Astrocyte (in vitro differentiated cells and primary cell): ENCODE results near the gene AGBL4. TPM values are rescaled to one million over a fixed set of nuclear protein-coding genes. Genes with fewer than 3 reads are reported as not detected.

ENCODE experiments used
- DNase-seq: peaks from one replicate; pipeline ENCODE4 v3.0.0-alpha.2; 2010; ENCODE audit warnings: low read depth
- FAIRE-seq: peaks from 2 replicates; lab custom pipeline; 2011; peaks lifted over from hg19 to GRCh38; lab: Jason Lieb, UNC
- H2AFZ ChIP-seq: 2 replicates; pipeline ENCODE4 v1.6.0; 2012; ENCODE audit warnings: low read depth, low read length, inconsistent platforms
- H3K27ac ChIP-seq: 2 replicates; pipeline ENCODE4 v1.5.1; 2011; ENCODE audit warnings: low read depth, low read length, inconsistent platforms
- H3K27me3 ChIP-seq: 2 replicates; pipeline ENCODE4 v1.6.0; 2011; ENCODE audit warnings: low read length, inconsistent platforms; ENCODE audit not compliant: insufficient read depth
- H3K36me3 ChIP-seq: 2 replicates; pipeline ENCODE4 v1.5.1; 2011; ENCODE audit warnings: low read length, inconsistent platforms; ENCODE audit not compliant: insufficient read depth
- H3K4me1 ChIP-seq: 2 replicates; pipeline ENCODE4 v1.5.1; 2011; ENCODE audit warnings: low read length, inconsistent platforms; ENCODE audit not compliant: insufficient read depth
- H3K4me2 ChIP-seq: 2 replicates; pipeline ENCODE4 v1.6.0; 2012; ENCODE audit warnings: low read length, inconsistent platforms
- H3K4me3 ChIP-seq: 2 replicates; pipeline ENCODE4 v1.5.1; 2011; ENCODE audit warnings: low read depth, mild to moderate bottlenecking, low read length, inconsistent platforms; ENCODE audit not compliant: insufficient read depth
- H3K79me2 ChIP-seq: 2 replicates; pipeline ENCODE4 v1.6.0; 2012; ENCODE audit warnings: mild to moderate bottlenecking, low read length, inconsistent platforms; ENCODE audit not compliant: insufficient read depth
- H3K9ac ChIP-seq: 2 replicates; pipeline ENCODE4 v1.6.0; 2012; ENCODE audit warnings: mild to moderate bottlenecking, low read length, inconsistent platforms
- H3K9me3 ChIP-seq: 2 replicates; pipeline ENCODE4 v1.5.1; 2012; ENCODE audit warnings: low read depth, mild to moderate bottlenecking, low read length, inconsistent platforms; ENCODE audit not compliant: insufficient read depth
- H4K20me1 ChIP-seq: 2 replicates; pipeline ENCODE4 v1.6.0; 2012; ENCODE audit warnings: low read length, inconsistent platforms; ENCODE audit not compliant: insufficient read depth
- H3K27ac Mint-ChIP-seq: one replicate; pipeline ENCODE4 v1.8.0; 2021; ENCODE audit warnings: mild to moderate bottlenecking, mixed read lengths; ENCODE audit not compliant: unreplicated experiment
- H3K27me3 Mint-ChIP-seq: one replicate; pipeline ENCODE4 v1.8.0; 2021; ENCODE audit warnings: low read depth, mixed read lengths; ENCODE audit not compliant: unreplicated experiment
- H3K36me3 Mint-ChIP-seq: one replicate; pipeline ENCODE4 v1.8.0; 2021; ENCODE audit warnings: low read depth, mixed read lengths; ENCODE audit not compliant: unreplicated experiment
- H3K4me1 Mint-ChIP-seq: one replicate; pipeline ENCODE4 v1.8.0; 2021; ENCODE audit warnings: low read depth, mixed read lengths; ENCODE audit not compliant: unreplicated experiment
- H3K4me3 Mint-ChIP-seq: one replicate; pipeline ENCODE4 v1.8.0; 2021; ENCODE audit warnings: mild to moderate bottlenecking, moderate library complexity, mixed read lengths; ENCODE audit not compliant: unreplicated experiment
- H3K9me3 Mint-ChIP-seq: one replicate; pipeline ENCODE4 v1.8.0; 2021; ENCODE audit warnings: mild to moderate bottlenecking, mixed read lengths; ENCODE audit not compliant: unreplicated experiment
- CTCF ChIP-seq: IDR thresholded peaks from 2 replicates; pipeline ENCODE4 v1.5.1; 2011; ENCODE audit warnings: low read depth, mild to moderate bottlenecking, inconsistent platforms, low read length, moderate library complexity; ENCODE audit not compliant: insufficient read depth
- EZH2 ChIP-seq: IDR thresholded peaks from 2 replicates; pipeline ENCODE4 v1.6.1; 2012; ENCODE audit warnings: mild to moderate bottlenecking, low read length, inconsistent platforms; ENCODE audit not compliant: insufficient read depth
- total RNA-seq: library from RNA; stranded (reverse); gene quantifications from 2 replicates; pipeline ENCODE4 v1.2.1, GENCODE V29; 2021

AGBL4 gene
- total RNA-seq, 1 donor from 2014 or later = not detected

GRCh38 chr1:48616710-48617109, 1407.0 kb downstream of the AGBL4 start:
- Histone ChIP-seq H3K27me3 (no peaks in the 10 kb centered on the region), H3K4me1 (no peaks in the 10 kb centered on the region), H3K9me3 (no peaks in the 10 kb centered on the region), H4K20me1 (no peaks in the 10 kb centered on the region), H3K79me2 (no peaks in the 10 kb centered on the region), H3K9ac (no peak overlapping the region), H3K4me3 (no peak overlapping the region), H3K36me3 (no peaks in the 10 kb centered on the region), H3K27ac (no peak overlapping the region), H3K4me2 (no peak overlapping the region), H2AFZ (no peak overlapping the region)
- no peak overlapping the region for H3K4me3 Mint-ChIP-seq
- no peaks in the 10 kb centered on the region for H3K9me3 Mint-ChIP-seq
- DNase-seq (peak; percentile 0), FAIRE-seq (no peak)
- no peaks in the 10 kb centered on the region for H3K36me3 Mint-ChIP-seq
- peaks cover 19% of the 10 kb centered on the region for H3K4me1 Mint-ChIP-seq
- peaks cover 1% of the 10 kb centered on the region for H3K27me3 Mint-ChIP-seq
- TF ChIP-seq EZH2 (no peak), CTCF (no peak)
- H3K27ac Mint-ChIP-seq = no peak overlapping the region

GRCh38 chr1:48611841-48612240, 1411.9 kb downstream of the AGBL4 start:
- Histone ChIP-seq H3K9me3 (no peaks in the 10 kb centered on the region), H3K9ac (no peak overlapping the region), H3K36me3 (no peaks in the 10 kb centered on the region), H3K27ac (no peak overlapping the region), H3K27me3 (no peaks in the 10 kb centered on the region), H2AFZ (no peak overlapping the region), H3K79me2 (no peaks in the 10 kb centered on the region), H4K20me1 (no peaks in the 10 kb centered on the region), H3K4me3 (no peak overlapping the region), H3K4me2 (no peak overlapping the region), H3K4me1 (no peaks in the 10 kb centered on the region)
- peaks cover 1% of the 10 kb centered on the region for H3K27me3 Mint-ChIP-seq
- FAIRE-seq = no peak
- H3K36me3 Mint-ChIP-seq = no peaks in the 10 kb centered on the region
- no peaks in the 10 kb centered on the region for H3K9me3 Mint-ChIP-seq
- H3K27ac Mint-ChIP-seq = no peak overlapping the region
- TF ChIP-seq EZH2 = no peak
- TF ChIP-seq CTCF = no peak
- DNase-seq = no peak
- H3K4me1 Mint-ChIP-seq = peaks cover 2% of the 10 kb centered on the region
- H3K4me3 Mint-ChIP-seq = no peak overlapping the region

GRCh38 chr1:48610628-48611542, 1412.9 kb downstream of the AGBL4 start:
- H4K20me1 ChIP-seq = no peaks in the 10 kb centered on the region
- H3K9ac ChIP-seq = no peak overlapping the region
- Mint-ChIP-seq H3K4me3 (no peak overlapping the region), H3K27ac (no peak overlapping the region), H3K9me3 (no peaks in the 10 kb centered on the region), H3K4me1 (no peaks in the 10 kb centered on the region), H3K27me3 (peaks cover 6% of the 10 kb centered on the region), H3K36me3 (no peaks in the 10 kb centered on the region)
- H3K27me3 ChIP-seq = no peaks in the 10 kb centered on the region
- H3K9me3 ChIP-seq = no peaks in the 10 kb centered on the region
- FAIRE-seq = no peak
- DNase-seq = no peak
- no peak overlapping the region for H3K4me2 ChIP-seq
- no peak for TF ChIP-seq EZH2
- TF ChIP-seq CTCF = no peak
- peak overlapping the region; percentile 34 for H2AFZ ChIP-seq
- H3K36me3 ChIP-seq = no peaks in the 10 kb centered on the region
- H3K27ac ChIP-seq = no peak overlapping the region
- H3K79me2 ChIP-seq = no peaks in the 10 kb centered on the region
- H3K4me1 ChIP-seq = no peaks in the 10 kb centered on the region
- H3K4me3 ChIP-seq = no peak overlapping the region
